Skeletal muscle satellite cell (primary cell): ENCODE measurements around the gene IFNGR1.
"Not testable (repeated sequence)": the region's sequence is repeated elsewhere in the genome, so short reads cannot be mapped to it uniquely, and the experiment has no call there.

Experiments
- H3K27me3 ChIP-seq: 2 replicates; pipeline ENCODE4 v1.7.0; 2013; ENCODE audit warnings: low read length; ENCODE audit not compliant: control insufficient read depth, insufficient read depth
- H3K36me3 ChIP-seq: 2 replicates; pipeline ENCODE4 v1.7.0; 2013; ENCODE audit warnings: mild to moderate bottlenecking, control low read depth, low read length; ENCODE audit not compliant: insufficient read depth
- H3K4me1 ChIP-seq: 2 replicates; pipeline ENCODE4 v1.7.0; 2013; ENCODE audit warnings: low read length; ENCODE audit not compliant: control insufficient read depth, insufficient read depth
- H3K4me2 ChIP-seq: 2 replicates; pipeline ENCODE4 v1.7.0; 2013; ENCODE audit warnings: mild to moderate bottlenecking, low read length
- H3K4me3 ChIP-seq: 2 replicates; pipeline ENCODE4 v1.7.0; 2013; ENCODE audit warnings: low read length
- H3K9ac ChIP-seq: 2 replicates; pipeline ENCODE4 v1.7.0; 2013; ENCODE audit warnings: mild to moderate bottlenecking, low read depth, low read length, moderate library complexity
- H3K9me3 ChIP-seq: replicated peaks from 2 replicates; pipeline ENCODE4 v1.7.0; 2013; ENCODE audit warnings: mild to moderate bottlenecking, control low read depth, low read length

IFNGR1 gene

DNA sequence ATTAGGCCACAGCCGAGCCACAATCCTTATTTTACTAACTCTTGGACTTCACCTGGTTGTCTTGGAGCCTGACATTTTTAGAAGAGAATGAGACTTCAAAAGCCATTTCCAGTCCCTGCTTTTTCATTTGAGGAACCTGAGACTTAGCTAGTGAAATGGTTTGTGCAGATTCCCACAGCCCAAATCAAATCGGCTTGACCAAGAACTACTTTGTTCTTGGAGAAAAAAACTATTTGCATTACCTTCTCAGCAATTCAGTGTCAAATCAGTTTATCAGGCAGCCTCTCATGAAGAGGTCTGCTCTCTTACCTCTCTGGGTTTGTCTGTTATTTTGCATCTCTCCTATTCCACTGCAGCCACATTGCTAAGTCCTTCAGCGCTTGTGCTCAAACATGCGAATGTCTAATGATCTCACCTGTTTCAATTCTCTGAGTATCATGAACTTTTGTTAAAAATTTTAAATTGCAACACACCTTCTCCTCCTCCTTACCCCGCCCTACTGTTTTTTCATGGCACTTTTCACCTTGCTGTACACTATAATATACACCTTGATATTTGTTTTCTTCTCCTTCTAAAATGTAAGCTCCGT, 573 bp upstream of the IFNGR1 start:
- Histone ChIP-seq H3K4me2 (peak overlapping the region; percentile 90), H3K4me1 (peaks cover 45% of the 10 kb centered on the region), H3K27me3 (no peaks in the 10 kb centered on the region), H3K9ac (peak overlapping the region; percentile 92), H3K4me3 (peak overlapping the region; percentile 81), H3K36me3 (no peaks in the 10 kb centered on the region), H3K9me3 (no peaks in the 10 kb centered on the region)

DNA sequence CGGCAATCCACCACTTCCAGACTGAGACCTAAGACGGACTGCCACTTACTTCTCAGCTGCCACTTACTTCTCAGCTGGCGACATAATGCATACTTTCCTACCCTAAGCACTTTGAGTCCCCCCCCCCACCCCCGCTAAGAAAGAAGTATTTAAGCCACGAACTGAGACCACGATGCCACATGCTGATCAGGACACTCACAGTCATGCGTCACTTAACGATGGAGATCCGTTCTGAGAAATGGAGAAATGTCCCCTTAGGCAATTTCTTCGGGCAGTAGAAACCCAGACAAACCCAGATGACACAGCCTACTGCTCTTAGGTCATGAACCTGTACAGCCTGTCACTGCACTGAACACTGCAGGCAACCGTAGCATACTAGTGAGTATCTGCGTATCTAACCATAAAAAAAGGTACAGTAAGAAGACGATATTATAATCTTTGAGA, 690 bp downstream of the IFNGR1 start:
- H3K4me2 ChIP-seq: peak overlapping the region; percentile 90
- no peaks in the 10 kb centered on the region for H3K27me3 ChIP-seq
- no peaks in the 10 kb centered on the region for H3K36me3 ChIP-seq
- H3K4me1 ChIP-seq: peaks cover 43% of the 10 kb centered on the region
- peak overlapping the region; percentile 81 for H3K4me3 ChIP-seq
- H3K9me3 ChIP-seq: no peaks in the 10 kb centered on the region
- H3K9ac ChIP-seq: peak overlapping the region; percentile 92

DNA sequence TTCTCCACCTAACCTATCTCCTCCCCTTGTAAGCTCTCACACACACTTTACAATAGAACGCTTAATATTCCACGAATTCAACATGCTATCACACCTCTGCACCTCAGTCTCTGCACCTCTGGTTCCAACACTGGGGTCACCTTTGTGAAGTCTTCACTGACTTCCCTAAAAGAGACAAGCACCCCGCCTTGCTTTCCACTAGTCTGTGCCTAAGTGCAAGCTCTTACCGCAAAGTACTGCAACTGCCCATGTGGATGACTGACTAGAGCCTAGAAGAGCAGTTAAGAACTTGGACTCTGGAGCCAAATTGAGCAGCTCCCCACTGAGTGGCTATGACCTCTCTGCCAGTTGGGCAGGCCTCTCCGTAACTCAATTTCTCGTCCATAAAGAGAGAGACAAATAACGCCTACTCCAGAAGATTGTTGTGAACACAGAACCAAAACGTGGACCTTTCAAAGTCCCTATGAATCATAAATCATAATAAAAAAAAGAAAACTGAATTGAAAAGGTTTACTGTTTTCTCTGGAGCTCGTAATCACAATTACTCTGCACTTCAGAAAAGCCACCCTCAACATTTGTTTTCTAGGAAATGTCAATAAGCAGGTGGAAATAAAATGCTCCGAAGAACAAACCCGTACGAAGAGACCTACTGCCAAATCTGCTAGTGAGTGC, 1.2 kb downstream of the IFNGR1 start:
- no peaks in the 10 kb centered on the region for H3K9me3 ChIP-seq
- H3K36me3 ChIP-seq: no peaks in the 10 kb centered on the region
- H3K4me1 ChIP-seq: peaks cover 40% of the 10 kb centered on the region
- H3K9ac ChIP-seq: peak overlapping the region; percentile 92
- no peaks in the 10 kb centered on the region for H3K27me3 ChIP-seq
- peak overlapping the region; percentile 90 for H3K4me2 ChIP-seq
- H3K4me3 ChIP-seq: peak overlapping the region; percentile 81

DNA sequence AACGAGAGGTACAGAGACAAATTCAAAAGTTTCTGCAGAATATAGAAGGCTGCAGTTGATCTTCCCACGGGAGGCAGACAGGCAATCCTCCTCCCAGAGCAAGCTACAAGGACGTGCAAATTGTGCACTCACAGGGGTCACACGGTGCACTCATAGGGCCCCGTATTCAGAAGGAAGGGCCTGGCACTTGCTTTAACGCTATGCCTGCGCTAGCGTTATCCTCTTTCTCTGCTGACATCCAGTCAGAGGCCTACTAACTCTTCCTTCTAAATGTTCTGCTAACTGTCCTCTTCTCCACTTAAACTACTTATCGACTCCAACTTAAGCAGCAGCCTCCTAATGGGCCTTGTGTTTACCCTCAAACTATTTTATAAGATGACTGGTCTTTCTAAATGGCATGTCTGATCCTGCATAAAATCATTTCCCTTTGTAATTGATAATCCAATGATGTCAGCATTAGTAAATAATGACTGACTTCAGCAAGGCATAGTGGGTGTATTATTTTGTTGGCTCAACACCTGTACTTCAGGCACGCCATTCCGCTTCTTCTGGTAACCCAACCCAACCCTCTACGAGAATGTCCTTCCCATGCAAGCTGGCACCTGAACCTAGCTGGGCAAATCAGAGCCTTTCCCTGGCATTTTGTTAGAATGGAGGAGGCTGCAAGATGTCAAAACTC, 2.2 kb downstream of the IFNGR1 start:
- H3K4me2 ChIP-seq: peak overlapping the region; percentile 90
- H3K36me3 ChIP-seq: no peaks in the 10 kb centered on the region
- H3K4me3 ChIP-seq: peak overlapping the region; percentile 81
- no peak overlapping the region for H3K9ac ChIP-seq
- peaks cover 36% of the 10 kb centered on the region for H3K4me1 ChIP-seq
- H3K27me3 ChIP-seq: no peaks in the 10 kb centered on the region
- no peaks in the 10 kb centered on the region for H3K9me3 ChIP-seq

DNA sequence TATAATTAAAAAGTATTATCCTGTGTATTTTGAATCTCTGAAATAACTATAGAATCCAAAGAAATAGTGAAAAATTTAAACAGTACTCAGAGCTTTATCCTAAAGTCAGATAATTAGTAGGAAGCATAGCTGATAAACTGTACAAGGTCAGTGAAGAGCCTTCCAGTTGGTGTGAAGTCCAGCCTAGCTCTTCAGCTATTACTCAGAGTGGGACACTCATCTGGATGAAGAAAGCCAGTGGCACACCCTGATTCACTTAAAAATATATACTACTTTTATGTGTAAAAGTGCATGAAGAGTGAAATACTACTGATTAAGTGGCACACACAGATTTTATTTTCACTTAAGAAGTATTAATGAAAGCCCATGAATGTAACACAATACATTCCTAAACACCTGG, 3.1 kb downstream of the IFNGR1 start:
- Histone ChIP-seq H3K4me2 (peak overlapping the region; percentile 0), H3K36me3 (no peaks in the 10 kb centered on the region), H3K4me1 (peaks cover 40% of the 10 kb centered on the region), H3K4me3 (no peak overlapping the region), H3K27me3 (no peaks in the 10 kb centered on the region), H3K9me3 (no peaks in the 10 kb centered on the region), H3K9ac (no peak overlapping the region)

DNA sequence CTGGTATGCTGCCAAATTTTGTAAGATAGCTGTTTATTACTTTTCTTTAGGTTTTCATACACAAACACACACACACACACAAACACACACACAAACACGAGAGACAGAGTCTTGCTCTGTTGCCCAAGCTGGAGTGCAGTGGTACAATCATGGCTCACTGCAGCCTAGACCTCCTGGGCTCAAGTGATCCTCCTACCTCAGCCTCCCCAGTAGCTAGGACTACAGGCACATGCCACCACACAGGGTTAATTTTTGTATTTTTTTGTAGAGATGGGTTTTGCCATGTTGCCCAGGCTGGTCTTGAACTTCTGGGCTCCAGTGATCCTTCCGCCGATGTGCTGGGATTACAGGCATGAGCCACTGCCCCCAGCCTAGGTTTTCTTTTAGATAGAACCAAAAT, 3.6 kb downstream of the IFNGR1 start:
- not testable (repeated sequence) for H3K9ac ChIP-seq, H3K4me3 ChIP-seq, H3K27me3 ChIP-seq, H3K4me2 ChIP-seq, H3K36me3 ChIP-seq, H3K9me3 ChIP-seq
- H3K4me1 ChIP-seq: peaks cover 44% of the 10 kb centered on the region

DNA sequence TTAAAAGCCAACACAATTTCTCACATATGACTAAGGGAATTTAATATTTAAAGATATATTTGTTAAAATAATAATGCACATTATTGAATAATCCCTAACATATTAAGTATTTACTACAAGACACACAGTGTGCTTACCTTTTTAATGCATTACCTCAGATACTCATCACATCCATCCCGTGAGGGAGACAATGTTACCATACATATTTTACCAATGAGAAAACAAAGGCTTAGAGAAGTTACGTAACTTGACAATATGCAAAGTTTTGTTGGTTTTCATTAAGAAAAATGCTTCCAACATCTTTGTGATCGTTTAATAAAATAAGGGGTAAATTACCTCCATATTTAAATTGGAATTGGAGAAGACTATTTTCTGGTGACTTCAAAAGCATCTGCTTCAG, 4.3 kb downstream of the IFNGR1 start:
- Histone ChIP-seq H3K4me3 (no peak overlapping the region), H3K9me3 (no peaks in the 10 kb centered on the region), H3K9ac (no peak overlapping the region), H3K27me3 (no peaks in the 10 kb centered on the region), H3K4me2 (peak overlapping the region; percentile 14), H3K36me3 (no peaks in the 10 kb centered on the region), H3K4me1 (peaks cover 44% of the 10 kb centered on the region)

DNA sequence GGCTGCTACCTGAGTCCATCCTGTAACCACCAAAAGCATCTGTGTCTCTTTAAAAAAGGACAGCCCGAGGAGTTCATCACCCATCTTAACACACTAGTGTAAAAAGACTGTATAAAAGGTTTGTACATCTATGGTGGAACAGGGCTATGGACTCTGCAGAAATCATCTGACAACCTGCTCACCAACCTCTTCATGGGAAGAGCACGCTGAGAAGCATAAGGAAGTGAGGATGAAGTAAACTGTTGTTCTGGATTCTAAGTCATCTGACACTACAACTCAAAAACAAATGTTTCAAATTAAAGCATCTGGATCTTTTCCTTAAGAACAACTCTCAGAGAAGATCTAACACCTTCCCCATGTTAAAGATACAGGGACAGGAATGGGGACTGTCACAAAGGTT, 5.4 kb downstream of the IFNGR1 start:
- Histone ChIP-seq H3K9ac (no peak overlapping the region), H3K9me3 (no peaks in the 10 kb centered on the region)

DNA sequence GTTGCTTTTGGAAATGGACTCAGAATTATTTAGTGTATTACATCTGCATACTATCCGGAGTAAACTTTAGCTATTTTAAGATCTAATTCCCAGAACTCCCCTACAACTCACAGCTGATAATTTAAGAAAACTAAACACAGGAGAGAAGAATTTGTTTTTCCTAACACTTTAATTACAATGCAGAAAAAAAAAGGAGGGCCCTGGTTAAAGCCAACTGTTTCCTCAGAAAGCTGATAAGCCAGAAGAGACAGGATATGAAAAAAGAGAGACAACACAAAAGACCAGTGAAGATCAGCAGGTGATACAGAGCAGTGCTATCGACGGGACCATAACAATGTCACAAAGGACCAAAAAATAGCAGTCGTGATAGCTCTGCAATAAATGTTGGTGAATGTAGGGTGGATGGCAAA, 5.8 kb downstream of the IFNGR1 start:
- Histone ChIP-seq H3K9ac (no peak overlapping the region), H3K4me3 (no peak overlapping the region), H3K27me3 (no peaks in the 10 kb centered on the region), H3K4me1 (peaks cover 38% of the 10 kb centered on the region), H3K4me2 (no peak overlapping the region), H3K36me3 (no peaks in the 10 kb centered on the region), H3K9me3 (no peaks in the 10 kb centered on the region)

More for the DNA sequence above, 5.4 kb downstream of the IFNGR1 start:
- no peaks in the 10 kb centered on the region for H3K36me3 ChIP-seq
- no peak overlapping the region for H3K4me2 ChIP-seq
- no peak overlapping the region for H3K4me3 ChIP-seq
- peaks cover 38% of the 10 kb centered on the region for H3K4me1 ChIP-seq
- H3K27me3 ChIP-seq: no peaks in the 10 kb centered on the region

DNA sequence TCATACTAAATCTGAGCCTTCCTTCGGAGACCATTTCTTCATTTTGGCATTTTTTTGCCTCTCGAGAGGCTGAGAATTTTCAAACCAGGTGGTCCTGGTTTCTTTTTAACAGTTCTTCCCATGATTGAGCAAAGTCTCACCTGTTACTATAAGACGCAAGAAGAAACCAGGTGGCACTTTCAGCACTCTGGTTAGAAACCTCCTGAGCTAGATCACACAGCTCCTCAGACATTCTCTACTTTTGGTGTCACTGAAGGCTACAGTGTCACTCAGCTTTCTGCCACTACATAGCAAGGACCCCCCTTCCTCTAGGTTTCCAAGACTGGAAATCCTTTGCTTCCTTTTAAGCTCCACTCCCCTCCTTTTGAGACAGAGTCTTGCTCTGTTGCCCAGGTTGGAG, 7.3 kb downstream of the IFNGR1 start:
- Histone ChIP-seq H3K4me3 (no peak overlapping the region), H3K27me3 (no peaks in the 10 kb centered on the region)

DNA sequence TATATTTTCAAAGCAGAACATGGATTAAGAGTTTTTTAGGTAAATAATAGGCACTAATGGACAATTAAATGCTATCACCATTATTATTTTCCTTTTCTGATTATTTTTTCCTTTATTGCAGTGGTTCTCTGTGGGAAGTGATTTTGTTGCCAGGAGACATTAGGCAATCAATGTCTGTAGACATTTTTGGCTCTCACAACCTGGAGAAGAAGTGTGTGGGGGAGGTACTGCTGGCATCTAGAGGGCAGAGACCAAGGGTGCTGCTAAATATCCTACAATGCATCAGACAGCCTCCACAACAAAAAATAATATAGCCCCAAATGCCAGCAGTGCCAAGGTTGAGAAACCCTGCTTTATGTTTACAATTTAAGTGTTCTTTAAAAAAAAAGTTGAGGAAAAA, 8.3 kb downstream of the IFNGR1 start:
- Histone ChIP-seq H3K4me1 (peaks cover 19% of the 10 kb centered on the region), H3K9ac (no peak overlapping the region), H3K4me2 (no peak overlapping the region), H3K9me3 (no peaks in the 10 kb centered on the region), H3K27me3 (no peaks in the 10 kb centered on the region), H3K36me3 (peaks cover 3% of the 10 kb centered on the region), H3K4me3 (no peak overlapping the region)

More for the DNA sequence above, 7.3 kb downstream of the IFNGR1 start:
- peaks cover 28% of the 10 kb centered on the region for H3K4me1 ChIP-seq
- no peaks in the 10 kb centered on the region for H3K9me3 ChIP-seq
- H3K36me3 ChIP-seq: no peaks in the 10 kb centered on the region
- H3K4me2 ChIP-seq: no peak overlapping the region
- H3K9ac ChIP-seq: no peak overlapping the region
